CD4-positive, alpha-beta T cell treated with Interferon gamma for 1 hour (primary cell): ENCODE measurements around the gene ARHGEF28.

Experiments used
- DNase-seq: peaks from one replicate; pipeline ENCODE4 v3.0.0-alpha.2; 2020

ARHGEF28 gene

DNA sequence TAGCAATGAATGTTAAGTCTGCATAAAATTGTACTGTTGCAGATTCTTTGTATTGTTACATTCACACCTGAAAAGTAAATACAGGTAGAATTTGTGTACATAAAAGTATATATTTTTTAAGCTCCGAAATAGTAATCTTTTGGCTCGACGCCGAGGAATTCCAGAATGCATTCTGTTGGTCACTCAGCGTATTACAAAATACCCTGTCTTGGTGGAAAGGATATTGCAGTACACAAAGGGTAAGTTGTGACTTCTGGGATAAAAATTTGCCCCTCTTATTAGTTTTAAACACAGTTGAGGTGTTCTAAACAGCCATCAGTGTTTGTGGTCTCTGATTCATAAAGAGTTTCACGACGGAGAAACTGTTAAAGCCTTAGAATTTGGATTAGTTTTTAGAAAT, 257.6 kb downstream of the ARHGEF28 start:
- DNase-seq: no peak

DNA sequence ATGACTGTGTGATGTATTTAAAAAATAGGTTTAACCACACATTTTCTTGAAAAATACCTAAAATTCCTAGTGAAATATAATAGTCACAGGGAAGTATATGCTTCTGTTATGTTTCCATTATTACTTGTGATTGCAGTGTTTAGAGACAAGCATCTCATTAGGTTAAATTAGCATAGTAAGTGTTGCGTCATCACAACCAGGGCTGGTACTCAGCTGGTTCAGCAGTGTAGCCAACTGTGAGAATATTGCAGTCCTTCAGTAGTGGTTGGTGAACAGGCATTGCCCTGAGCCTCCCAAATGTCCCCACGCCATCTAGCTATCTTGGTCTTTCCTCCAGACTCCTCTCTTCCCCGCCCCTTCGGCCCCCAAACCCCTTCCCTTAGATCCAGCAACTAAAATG, 261.7 kb downstream of the ARHGEF28 start:
- DNase-seq: no peak

DNA sequence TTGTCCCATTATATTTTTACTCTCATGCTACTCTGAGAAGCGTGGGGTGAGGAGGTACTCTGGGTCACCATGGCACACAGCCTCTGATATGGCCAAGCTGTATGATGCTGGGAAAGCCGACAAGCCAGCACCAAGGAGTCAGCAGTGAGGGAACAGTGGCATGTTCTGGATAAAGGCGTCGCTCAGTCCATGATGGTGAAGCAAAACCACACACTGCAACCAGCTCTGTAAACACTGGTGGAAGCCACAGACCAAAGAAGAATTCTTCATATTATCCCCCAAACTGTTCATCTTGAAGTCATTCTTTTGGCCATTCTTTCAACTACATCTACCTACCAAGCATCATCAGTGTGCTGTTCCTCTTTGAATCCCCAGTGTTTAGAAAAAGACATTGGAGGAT, 264.6 kb downstream of the ARHGEF28 start:
- DNase-seq: no peak

- no peak for DNase-seq
Measured at GRCh38 chr5:73892218-73892617, 266.2 kb downstream of the ARHGEF28 start.

GRCh38 chr5:73892806-73893205, 266.8 kb downstream of the ARHGEF28 start:
- no peak for DNase-seq

DNA sequence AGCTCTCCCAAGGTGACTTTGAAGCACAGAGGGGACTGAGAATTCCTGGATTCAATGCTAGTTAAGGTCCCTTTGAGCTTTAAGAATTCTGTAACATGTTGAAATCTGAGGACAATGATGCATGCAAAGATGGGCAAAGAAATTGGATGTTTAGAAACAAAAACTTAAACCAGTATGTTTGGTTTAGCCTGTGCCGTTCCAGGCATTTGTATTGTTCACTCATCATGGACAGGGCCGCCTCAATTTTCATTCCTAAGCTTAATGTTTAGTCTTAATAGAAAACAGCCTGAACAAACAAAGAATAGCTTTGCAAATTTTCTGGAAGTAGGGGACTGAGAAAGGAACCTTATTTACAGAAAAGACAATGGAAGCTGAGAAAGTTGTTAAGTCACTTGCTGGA, 267.8 kb downstream of the ARHGEF28 start:
- no peak for DNase-seq

GRCh38 chr5:73894860-73895259, 268.9 kb downstream of the ARHGEF28 start:
- DNase-seq: no peak

- DNase-seq: no peak
Measured at GRCh38 chr5:73895471-73895870, 269.5 kb downstream of the ARHGEF28 start.

- no peak for DNase-seq
Measured at GRCh38 chr5:73896097-73896496, 270.1 kb downstream of the ARHGEF28 start.

DNA sequence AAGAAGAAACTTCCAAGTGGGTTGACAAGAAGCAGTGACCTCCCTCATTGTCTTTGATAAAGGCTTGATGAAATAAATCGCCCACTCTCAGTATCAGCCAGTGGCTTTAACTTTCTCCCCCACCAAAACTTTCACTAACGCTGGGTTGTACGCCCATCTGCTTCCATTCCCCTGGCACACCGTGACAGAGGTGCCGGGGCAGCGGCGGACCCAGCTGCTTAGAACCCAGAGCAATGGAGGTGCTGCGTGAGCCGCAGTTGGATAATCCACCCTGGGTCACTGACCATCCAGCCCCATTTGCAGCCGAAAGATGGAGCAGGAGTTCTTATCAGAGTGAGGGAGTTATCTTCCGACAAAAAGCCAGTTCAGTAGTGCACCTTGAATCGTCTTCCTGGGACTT, 270.7 kb downstream of the ARHGEF28 start:
- DNase-seq: no peak

GRCh38 chr5:73897893-73898292, 271.9 kb downstream of the ARHGEF28 start:
- DNase-seq: no peak

GRCh38 chr5:73899055-73899454, 273.1 kb downstream of the ARHGEF28 start:
- no peak for DNase-seq

- no peak for DNase-seq
Measured at GRCh38 chr5:73899916-73900315, 273.9 kb downstream of the ARHGEF28 start.

DNA sequence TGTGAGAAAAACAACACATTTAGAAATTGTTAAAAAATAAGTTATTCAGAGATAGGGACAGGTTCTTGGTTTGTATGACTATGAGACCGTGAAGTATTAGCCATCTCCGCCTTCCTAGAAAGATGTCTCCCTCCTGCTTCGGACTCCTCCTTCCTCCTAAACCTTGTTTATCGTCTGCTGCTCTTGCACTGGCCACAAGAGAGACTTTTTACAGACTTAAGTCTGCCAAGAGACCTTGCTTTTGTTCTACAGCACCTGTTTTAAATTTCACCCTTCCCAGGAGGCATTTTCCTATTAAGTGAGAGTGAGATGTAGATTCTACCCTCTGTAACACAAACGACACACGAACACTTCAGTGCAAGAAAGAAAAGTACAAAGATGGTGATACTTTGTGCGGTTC, 274.6 kb downstream of the ARHGEF28 start:
- DNase-seq: no peak

GRCh38 chr5:73901043-73901442, 275.0 kb downstream of the ARHGEF28 start:
- DNase-seq: no peak

DNA sequence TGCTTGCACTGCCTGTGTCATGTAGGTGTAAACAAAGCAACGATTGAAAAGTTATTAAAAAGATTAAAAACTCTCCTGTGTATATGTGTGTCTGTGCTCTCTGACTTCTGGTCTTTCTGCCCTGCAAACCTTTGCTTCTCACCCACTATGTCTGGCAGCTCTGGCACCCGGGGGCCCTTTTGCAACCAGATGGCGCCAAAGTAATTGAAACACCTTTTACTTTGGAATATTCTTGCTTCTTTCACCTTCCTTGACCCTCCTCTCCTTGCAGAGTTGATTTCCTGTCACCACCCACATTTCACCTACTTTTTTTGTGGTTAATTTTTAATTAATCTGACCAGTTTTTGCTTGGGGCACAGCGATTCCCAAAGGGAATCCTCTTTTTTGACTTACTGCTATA, 275.5 kb downstream of the ARHGEF28 start:
- DNase-seq: no peak

GRCh38 chr5:73902327-73903051, 276.5 kb downstream of the ARHGEF28 start:
- no peak for DNase-seq

- no peak for DNase-seq
Measured at GRCh38 chr5:73903169-73903568, 277.2 kb downstream of the ARHGEF28 start.

DNA sequence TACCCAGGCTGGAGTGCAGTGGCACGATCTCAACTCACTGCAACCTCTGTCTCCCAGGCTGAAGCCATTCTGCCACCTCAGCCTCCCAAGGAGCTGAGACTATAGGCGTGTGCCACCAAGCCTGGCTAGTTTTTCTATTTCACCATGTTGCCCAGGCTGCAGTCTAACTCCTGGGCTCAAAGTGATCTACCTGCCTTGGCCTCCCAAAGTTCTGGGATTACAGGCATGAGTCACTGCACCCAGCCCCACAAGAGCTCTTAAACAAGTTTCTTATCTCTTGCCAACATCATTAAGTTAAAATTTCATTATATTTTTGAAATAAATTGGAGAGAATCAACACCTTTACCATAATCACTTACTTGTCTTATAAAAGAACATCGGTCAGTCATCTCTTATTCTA, 280.3 kb downstream of the ARHGEF28 start:
- DNase-seq: no peak

GRCh38 chr5:73907164-73907563, 281.2 kb downstream of the ARHGEF28 start:
- no peak for DNase-seq

DNA sequence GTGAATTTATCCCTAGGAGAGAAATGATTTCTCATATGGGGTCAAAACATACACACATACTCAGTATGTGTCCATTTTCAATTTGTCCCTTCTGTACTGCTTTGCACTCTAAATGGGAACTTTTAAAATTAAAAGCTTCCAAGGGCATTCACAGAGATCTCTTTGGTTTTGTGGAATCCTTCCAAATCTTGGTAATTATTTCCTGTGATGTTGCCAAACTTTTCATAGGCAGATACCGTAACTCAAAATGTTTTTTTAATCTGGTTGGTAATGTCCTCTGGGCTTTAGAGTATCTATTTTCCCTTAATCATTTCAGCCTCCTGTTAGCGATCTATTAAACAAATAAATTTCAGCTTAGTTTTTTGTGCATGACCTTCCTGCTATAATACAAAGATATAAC, 282.4 kb downstream of the ARHGEF28 start:
- no peak for DNase-seq

- no peak for DNase-seq
Measured at GRCh38 chr5:73908846-73909245, 282.9 kb downstream of the ARHGEF28 start.

DNA sequence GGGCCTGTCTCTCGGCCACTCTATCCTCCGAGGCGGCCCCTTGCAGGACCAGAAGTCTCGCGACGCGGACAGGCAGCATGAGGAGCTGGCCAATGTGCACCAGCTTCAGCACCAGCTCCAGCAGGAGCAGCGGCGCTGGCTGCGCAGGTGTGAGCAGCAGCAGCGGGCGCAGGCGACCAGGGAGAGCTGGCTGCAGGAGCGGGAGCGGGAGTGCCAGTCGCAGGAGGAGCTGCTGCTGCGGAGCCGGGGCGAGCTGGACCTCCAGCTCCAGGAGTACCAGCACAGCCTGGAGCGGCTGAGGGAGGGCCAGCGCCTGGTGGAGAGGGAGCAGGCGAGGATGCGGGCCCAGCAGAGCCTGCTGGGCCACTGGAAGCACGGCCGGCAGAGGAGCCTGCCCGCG, 283.5 kb downstream of the ARHGEF28 start:
- DNase-seq: no peak

DNA sequence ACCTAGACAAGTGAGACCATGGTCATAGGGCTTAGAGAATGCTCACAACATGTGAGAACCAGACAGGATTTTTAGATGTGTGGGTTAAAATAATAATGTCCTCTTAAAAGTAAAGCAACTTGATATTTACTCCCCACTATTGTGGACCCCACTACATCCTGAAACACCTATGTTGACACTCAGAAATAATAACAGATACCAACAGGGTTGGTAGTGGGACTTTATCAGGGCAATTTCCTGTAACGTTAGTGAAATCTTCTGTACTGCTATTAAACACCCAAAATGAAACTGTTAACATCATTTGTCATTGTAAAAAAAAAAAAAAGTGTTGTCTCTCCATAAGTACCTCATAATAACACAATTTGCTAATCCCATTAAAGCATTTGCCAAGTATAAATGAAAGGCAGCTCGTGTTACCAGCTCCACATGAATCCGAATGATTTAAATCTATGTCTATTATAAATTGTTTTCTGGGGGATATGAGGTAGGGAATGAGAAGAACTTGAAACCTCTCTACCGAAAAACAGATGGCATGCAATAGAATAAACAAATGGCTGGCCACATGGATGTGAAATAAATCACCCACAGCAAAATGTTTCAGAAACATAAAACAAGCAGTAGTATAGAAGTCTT, 285.9 kb downstream of the ARHGEF28 start:
- DNase-seq: no peak

GRCh38 chr5:73912821-73913271, 286.9 kb downstream of the ARHGEF28 start:
- DNase-seq: no peak
